Measurements from ENCODE around the gene ATXN10. TPM values are rescaled to one million over a fixed set of nuclear protein-coding genes. Genes with fewer than 3 reads are reported as not detected.

ATXN10 gene
- total and polyA plus RNA-seq, 2 of the 13 experiments (the other 11 are each of a cell fraction or from before 2014, with no cell fraction given), result 60.1 to 194 TPM

- TF ChIP-seq ZC3H4 (CRISPR knock-in tag; IDR thresholded peaks at IDR 0.05; ENCODE audit: borderline replicate concordance) (no peak), RXRB (CRISPR knock-in tag; IDR thresholded peaks at IDR 0.05; ENCODE audit: borderline replicate concordance) (peak; percentile 99), POGZ (CRISPR knock-in tag; IDR thresholded peaks at IDR 0.05) (peak; percentile 90), PTBP1 (IDR thresholded peaks at IDR 0.05; ENCODE audit: low read depth, low read length, poor library complexity, severe bottlenecking) (no peak), FOXP4 (CRISPR knock-in tag; IDR thresholded peaks at IDR 0.05) (peak; percentile 96), TCF12 (IDR thresholded peaks at IDR 0.05) (no peak), TCF12 (CRISPR knock-in tag; IDR thresholded peaks at IDR 0.05) (peak; percentile 80; the same call in 1 of the 2 replicates), ZFY (CRISPR knock-in tag; IDR thresholded peaks at IDR 0.05) (peak; percentile 40), NFKBIZ (CRISPR knock-in tag; IDR thresholded peaks at IDR 0.05) (peak; percentile 98), EZH2 (conservative IDR thresholded peaks at IDR 0.05; ENCODE audit: low read depth, low read length) (no peak), REL (CRISPR knock-in tag; conservative IDR thresholded peaks at IDR 0.05) (no peak), RERE (CRISPR knock-in tag; IDR thresholded peaks at IDR 0.05; ENCODE audit: low read depth) (peak; percentile 98), RCOR2 (CRISPR knock-in tag; IDR thresholded peaks at IDR 0.05) (peak; percentile 98), PREB (CRISPR knock-in tag; IDR thresholded peaks at IDR 0.05) (no peak), ZNF331 (CRISPR knock-in tag; IDR thresholded peaks at IDR 0.05) (peak; percentile 97), ZNF235 (CRISPR knock-in tag; IDR thresholded peaks at IDR 0.05; ENCODE audit: borderline replicate concordance) (no peak), LBX2 (CRISPR knock-in tag; IDR thresholded peaks at IDR 0.05; ENCODE audit: borderline replicate concordance) (no peak), THAP9 (CRISPR knock-in tag; IDR thresholded peaks at IDR 0.05; ENCODE audit: borderline replicate concordance) (no peak)
Observed at GRCh38 chr22:45742866-45743450, 71.3 kb downstream of the ATXN10 start (continued).

Data from HepG2 (cell line).